Endothelial cell of umbilical vein (primary cell): ENCODE results near the gene LRRK2. TPM values are rescaled to one million over a fixed set of nuclear protein-coding genes. Genes with fewer than 3 reads are reported as not detected.

Source experiments
- BruUV-seq: library from RNA; stranded (reverse); fragments of 400-500 nt; replicated peaks from 2 replicates; lab custom pipeline; 2021; lab: Mats Ljungman, UMichigan
- CTCF ChIA-PET: fragments of 300-600, 350-600 bp; sonication (Branson Sonifier 250); formaldehyde crosslinking; loops from one replicate; lab custom pipeline; 2021; ENCODE audit warnings: antibody characterized with exemption, inconsistent platforms; lab: Charles Lee
- POLR2A ChIA-PET: fragments of 300-600, 350-600 bp; sonication (Branson Sonifier 250); formaldehyde crosslinking; loops from one replicate; lab custom pipeline; 2021; ENCODE audit warnings: antibody characterized with exemption, inconsistent platforms; lab: Charles Lee
- DNase-seq: peaks from one replicate; pipeline ENCODE4 v3.0.0-alpha.2; 2011; ENCODE audit warnings: low read depth, low spot score
- FAIRE-seq: peaks from 2 replicates; lab custom pipeline; 2011; peaks lifted over from hg19 to GRCh38; lab: Jason Lieb, UNC
- H2AFZ ChIP-seq: 2 replicates; pipeline ENCODE4 v1.6.0; 2012; ENCODE audit warnings: low read depth, low read length, control low read depth, inconsistent platforms
- H3K27ac ChIP-seq: 2 replicates; pipeline ENCODE4 v1.5.1; 2011; ENCODE audit warnings: low read depth, mild to moderate bottlenecking, control low read depth, low read length, moderate library complexity; ENCODE audit not compliant: insufficient read depth
- H3K27me3 ChIP-seq, 2 experiments: 2 replicates each; pipeline versions ENCODE4 v1.6.0 to v1.6.1; 2011; ENCODE audit warnings: low read length in 2 of 2, mixed read lengths in 1 of 2; ENCODE audit not compliant: control insufficient read depth in 2 of 2, insufficient read depth in 2 of 2
- H3K36me3 ChIP-seq, 2 experiments: 2 replicates in 1 of 2; 3 replicates in 1 of 2; pipeline ENCODE4 v1.5.1; 2011; ENCODE audit warnings: low read length in 2 of 2, mild to moderate bottlenecking in 1 of 2, moderate library complexity in 1 of 2; ENCODE audit not compliant: control insufficient read depth in 2 of 2, insufficient read depth in 2 of 2; ENCODE audit errors: extremely low read depth in 1 of 2
- H3K4me1 ChIP-seq: 3 replicates; pipeline ENCODE4 v1.5.1; 2011; ENCODE audit warnings: mild to moderate bottlenecking, low read length; ENCODE audit not compliant: control insufficient read depth, insufficient read depth; ENCODE audit errors: extremely low read depth
- H3K4me2 ChIP-seq: 2 replicates; pipeline ENCODE4 v1.6.1; 2011; ENCODE audit warnings: low read length, control low read depth, mixed read lengths; ENCODE audit not compliant: insufficient read depth
- H3K4me3 ChIP-seq, 3 experiments: fragments of 200-600 bp in 1 of 3; sonication (generic), shearing (Covaris generic) in 1 of 3; replicated peaks in 1 of 3; 2 replicates each; pipeline ENCODE4 v1.5.1; 2011 to 2016; ENCODE audit warnings: control low read depth in 3 of 3, low read length in 3 of 3, mild to moderate bottlenecking in 2 of 3, inconsistent platforms in 1 of 3, low read depth in 1 of 3, moderate library complexity in 1 of 3; ENCODE audit not compliant: insufficient read depth in 1 of 3
- H3K79me2 ChIP-seq: 2 replicates; pipeline ENCODE4 v1.6.0; 2012; ENCODE audit warnings: low read length, inconsistent platforms; ENCODE audit not compliant: control insufficient read depth, insufficient read depth
- H3K9ac ChIP-seq: replicated peaks from 2 replicates; pipeline ENCODE3; 2011; ENCODE audit warnings: low read length, control low read depth; ENCODE audit not compliant: insufficient read depth; ENCODE audit errors: extremely low read depth
- H3K9me1 ChIP-seq: replicated peaks from 3 replicates; pipeline ENCODE4 v1.6.0; 2011; ENCODE audit warnings: mild to moderate bottlenecking, low read length; ENCODE audit not compliant: control insufficient read depth, insufficient read depth; ENCODE audit errors: extremely low read depth
- H3K9me3 ChIP-seq: replicated peaks from 2 replicates; pipeline ENCODE4 v1.5.1; 2012; ENCODE audit warnings: low read length, inconsistent platforms; ENCODE audit not compliant: control insufficient read depth, insufficient read depth
- H4K20me1 ChIP-seq: replicated peaks from 2 replicates; pipeline ENCODE3; 2011; ENCODE audit warnings: mild to moderate bottlenecking, low read length; ENCODE audit not compliant: control insufficient read depth, insufficient read depth; ENCODE audit errors: extremely low read depth
- EZH2 ChIP-seq: IDR thresholded peaks from 2 replicates; pipeline ENCODE4 v1.6.1; 2012; ENCODE audit warnings: borderline replicate concordance, low read depth, mild to moderate bottlenecking, moderate library complexity, low read length, inconsistent platforms; ENCODE audit not compliant: severe bottlenecking
- JUN ChIP-seq: IDR thresholded peaks from 2 replicates; pipeline ENCODE4 v1.6.1; 2011; ENCODE audit warnings: borderline replicate concordance, low read depth; ENCODE audit not compliant: insufficient read length, insufficient read depth
- MYC ChIP-seq: IDR thresholded peaks from one replicate; pipeline ENCODE4 v1.6.1; 2011; ENCODE audit warnings: mild to moderate bottlenecking, low read depth, low read length
- dilution Hi-C: fragments of 300-500 bp; cut with MboI; formaldehyde crosslinking; loops from one replicate; pipeline ENCODE4 v1.15.0; 2019; ENCODE audit warnings: low sequenced_read_pairs; ENCODE audit not compliant: extremely low pct_ligation_motif_present
- intact Hi-C: fragments of 100-400 bp; cut with micrococcal nuclease; formaldehyde crosslinking; loops from one replicate; pipeline ENCODE4 v1.10.0; 2022
- polyA plus RNA-seq, 4 experiments: library from polyadenylated mRNA; depleted of rRNA in 3 of 4; stranded (reverse) in 3 of 4; unstranded in 1 of 4; fragments of >200 nt; gene quantifications; 2 replicates each; pipeline versions ENCODE4 v1.2.1 to v1.2.3, GENCODE V29; 2011 to 2012; ENCODE audit warnings: missing spikeins in 1 of 4
- total RNA-seq: library from RNA; stranded (reverse); gene quantifications from 2 replicates; pipeline ENCODE4 v1.2.3, GENCODE V29; 2021
- TF ChIP-seq, protein P1 (sequence below), 2 donors: IDR thresholded peaks; 1 replicate in 1 of 2; 2 replicates in 1 of 2; pipeline ENCODE4 v1.5.1; 2011; ENCODE audit warnings: low read length in 2 of 2, mild to moderate bottlenecking in 2 of 2, moderate library complexity in 2 of 2, control low read depth in 1 of 2, inconsistent platforms in 1 of 2, low read depth in 1 of 2; ENCODE audit not compliant: insufficient read depth in 1 of 2; ENCODE audit errors: extremely low read depth in 1 of 2

The LRRK2 gene
- total and polyA plus RNA-seq, 2 donors (not counting 3 experiments of a cell fraction or from before 2014, with no cell fraction given) = 0.26 to 2.2 TPM

DNA sequence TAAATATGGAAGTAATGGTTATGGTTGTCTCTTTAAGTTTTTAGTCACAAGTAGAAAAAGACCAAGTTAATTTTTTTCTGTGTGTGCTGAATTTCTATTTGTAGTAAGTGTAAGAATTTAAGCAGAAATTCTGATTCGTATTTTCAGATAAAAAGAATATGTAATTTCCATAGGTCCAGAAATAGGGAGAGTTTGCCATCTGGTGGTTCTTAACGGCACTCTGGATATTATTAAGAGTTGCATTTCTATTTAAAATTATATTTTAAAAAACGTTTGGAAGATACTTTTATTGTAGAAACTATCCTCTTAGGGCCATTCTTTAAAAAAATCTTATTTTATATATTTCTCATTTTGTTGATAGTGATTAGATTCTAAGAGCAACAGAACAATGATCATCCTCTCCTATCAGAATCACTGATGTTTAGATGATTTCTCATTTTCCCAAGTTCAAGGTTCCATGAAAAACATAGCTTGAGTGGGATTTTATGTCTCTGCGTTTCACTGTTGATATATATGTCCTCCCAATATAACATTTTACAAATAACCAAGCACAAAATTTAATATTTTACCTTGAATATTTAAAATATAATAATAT is 88.3 kb downstream of the LRRK2 start:
- FAIRE-seq = no peak

DNA sequence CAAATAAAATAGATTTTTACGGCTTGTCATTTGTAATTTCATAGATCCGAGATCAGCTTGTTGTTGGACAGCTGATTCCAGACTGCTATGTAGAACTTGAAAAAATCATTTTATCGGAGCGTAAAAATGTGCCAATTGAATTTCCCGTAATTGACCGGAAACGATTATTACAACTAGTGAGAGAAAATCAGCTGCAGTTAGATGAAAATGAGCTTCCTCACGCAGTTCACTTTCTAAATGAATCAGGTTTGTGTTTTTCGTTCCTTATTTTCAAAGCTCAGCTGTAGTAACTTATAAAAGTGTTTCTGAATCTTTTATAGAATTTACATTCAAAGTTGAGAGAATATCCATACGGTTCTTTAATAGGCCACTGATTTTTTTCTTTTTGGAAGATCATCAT is 89.1 kb downstream of the LRRK2 start:
- Histone ChIP-seq H3K36me3 (no peaks in the 10 kb centered on the region), H3K9me1 (no peaks in the 10 kb centered on the region), H3K27me3 (no peaks in the 10 kb centered on the region), H3K4me2 (no peak overlapping the region), H3K9me3 (no peaks in the 10 kb centered on the region), H3K9ac (no peak overlapping the region), H4K20me1 (no peaks in the 10 kb centered on the region), H3K27ac (no peak overlapping the region), H2AFZ (no peak overlapping the region), H3K4me1 (no peaks in the 10 kb centered on the region), H3K79me2 (no peaks in the 10 kb centered on the region), H3K4me3 (no peak overlapping the region)
- BruUV-seq = no TSS peak
- intact Hi-C loops (loop anchor here (1.0 kb wide), 4 partner anchors 161 to 549 kb away; no protein-coding TSS in a partner anchor), dilution Hi-C loops (no loop called here)
- ChIA-PET POLR2A (interaction anchor here (0.6 kb wide), 1 partner anchor 11 kb away, joined by 3 read pairs; no protein-coding TSS in a partner anchor), CTCF (interaction anchor here (0.6 to 5.6 kb wide), 12 partner anchors 8 to 607 kb away, joined by 3 to 85 read pairs (median 4); partner anchors contain the start of genes LRRK2 and SLC2A13)
- DNase-seq (no peak), FAIRE-seq (peak; percentile 4)
- no peak for TF ChIP-seq EZH2

More for the DNA sequence above, 88.3 kb downstream of the LRRK2 start:
- TF ChIP-seq, protein P1, sequence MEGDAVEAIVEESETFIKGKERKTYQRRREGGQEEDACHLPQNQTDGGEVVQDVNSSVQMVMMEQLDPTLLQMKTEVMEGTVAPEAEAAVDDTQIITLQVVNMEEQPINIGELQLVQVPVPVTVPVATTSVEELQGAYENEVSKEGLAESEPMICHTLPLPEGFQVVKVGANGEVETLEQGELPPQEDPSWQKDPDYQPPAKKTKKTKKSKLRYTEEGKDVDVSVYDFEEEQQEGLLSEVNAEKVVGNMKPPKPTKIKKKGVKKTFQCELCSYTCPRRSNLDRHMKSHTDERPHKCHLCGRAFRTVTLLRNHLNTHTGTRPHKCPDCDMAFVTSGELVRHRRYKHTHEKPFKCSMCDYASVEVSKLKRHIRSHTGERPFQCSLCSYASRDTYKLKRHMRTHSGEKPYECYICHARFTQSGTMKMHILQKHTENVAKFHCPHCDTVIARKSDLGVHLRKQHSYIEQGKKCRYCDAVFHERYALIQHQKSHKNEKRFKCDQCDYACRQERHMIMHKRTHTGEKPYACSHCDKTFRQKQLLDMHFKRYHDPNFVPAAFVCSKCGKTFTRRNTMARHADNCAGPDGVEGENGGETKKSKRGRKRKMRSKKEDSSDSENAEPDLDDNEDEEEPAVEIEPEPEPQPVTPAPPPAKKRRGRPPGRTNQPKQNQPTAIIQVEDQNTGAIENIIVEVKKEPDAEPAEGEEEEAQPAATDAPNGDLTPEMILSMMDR (IDR thresholded peaks at IDR 0.05; ENCODE audit: extremely low read depth in 1 of 2, insufficient read depth in 1 of 2, low read depth in 1 of 2, low read length in 2 of 2) = peak in 1 of 2 donors; percentile 18
- TF ChIP-seq JUN (no peak), MYC (no peak)
- no peak overlapping the region for H3K4me2 ChIP-seq
- dilution Hi-C loops (no loop called here), intact Hi-C loops (loop anchor here (1.0 kb wide), 4 partner anchors 160 to 548 kb away; no protein-coding TSS in a partner anchor)
- peak; percentile 43 for DNase-seq
- no peaks in the 10 kb centered on the region for H3K9me1 ChIP-seq
- H3K9me3 ChIP-seq = no peaks in the 10 kb centered on the region
- POLR2A ChIA-PET = no interaction called here
- CTCF ChIA-PET = interaction anchor here (0.6 to 5.6 kb wide), 11 partner anchors 9 to 608 kb away, joined by 3 to 85 read pairs (median 4); partner anchors contain the start of gene LRRK2
- H3K79me2 ChIP-seq = no peaks in the 10 kb centered on the region
- no peak overlapping the region for H3K4me3 ChIP-seq
- BruUV-seq = no TSS peak
- no peak overlapping the region for H2AFZ ChIP-seq
- H3K9ac ChIP-seq = no peak overlapping the region
- no peaks in the 10 kb centered on the region for H4K20me1 ChIP-seq
- no peaks in the 10 kb centered on the region for H3K4me1 ChIP-seq
- H3K27ac ChIP-seq = no peak overlapping the region
- no peaks in the 10 kb centered on the region for H3K27me3 ChIP-seq
- H3K36me3 ChIP-seq = no peaks in the 10 kb centered on the region
